H1 (cell line): ENCODE measurements around the gene SHISA9. TPM values are rescaled to one million over a fixed set of nuclear protein-coding genes. Genes with fewer than 3 reads are reported as not detected.

Experiments
- CTCF ChIA-PET: fragments of 300-600 bp; sonication (Branson Sonifier 250); formaldehyde crosslinking; loops from one replicate; lab custom pipeline; 2021; ENCODE audit not compliant: partially characterized antibody; lab: Charles Lee
- POLR2A ChIA-PET: fragments of 300-600 bp; sonication (Branson Sonifier 250); formaldehyde crosslinking; loops from one replicate; lab custom pipeline; 2021; ENCODE audit warnings: inconsistent platforms; ENCODE audit not compliant: partially characterized antibody; lab: Charles Lee
- DNase-seq, 2 experiments: peaks; one replicate each; pipeline versions ENCODE4 v3.0.0 to v3.0.0-alpha.2; 2010 to 2022; ENCODE audit warnings: low spot score in 2 of 2, low read depth in 1 of 2, mixed read lengths in 1 of 2
- FAIRE-seq: peaks from 2 replicates; lab custom pipeline; 2011; peaks lifted over from hg19 to GRCh38; lab: Jason Lieb, UNC
- H2AFZ ChIP-seq: 2 replicates; pipeline ENCODE4 v1.8.1; 2012; ENCODE audit warnings: low read length, inconsistent platforms
- H2AK5ac ChIP-seq: 2 replicates; pipeline ENCODE4 v1.6.1; 2013; ENCODE audit warnings: low read depth, low read length
- H2BK120ac ChIP-seq: replicated peaks from 2 replicates; pipeline ENCODE3; 2013; ENCODE audit warnings: low read depth, low read length, inconsistent platforms
- H2BK12ac ChIP-seq: 2 replicates; pipeline ENCODE4 v1.6.1; 2013; ENCODE audit warnings: low read depth, low read length
- H2BK15ac ChIP-seq: 2 replicates; pipeline ENCODE4 v1.6.1; 2013; ENCODE audit warnings: low read length
- H2BK20ac ChIP-seq: 2 replicates; pipeline ENCODE4 v1.6.1; 2013; ENCODE audit warnings: low read length
- H2BK5ac ChIP-seq: 2 replicates; pipeline ENCODE4 v1.6.1; 2013; ENCODE audit warnings: low read depth, low read length
- H3K14ac ChIP-seq: 2 replicates; pipeline ENCODE4 v1.6.1; 2013; ENCODE audit warnings: inconsistent platforms; ENCODE audit not compliant: insufficient read length
- H3K18ac ChIP-seq: 2 replicates; pipeline ENCODE4 v1.6.1; 2013; ENCODE audit warnings: low read length; ENCODE audit errors: extremely low read depth
- H3K23ac ChIP-seq: 2 replicates; pipeline ENCODE4 v1.6.1; 2013; ENCODE audit warnings: inconsistent platforms; ENCODE audit not compliant: insufficient read length
- H3K23me2 ChIP-seq: 2 replicates; pipeline ENCODE4 v1.6.1; 2013; ENCODE audit warnings: low read depth, low read length
- H3K27ac ChIP-seq: 2 replicates; pipeline ENCODE4 v1.6.1; 2011; ENCODE audit warnings: low read depth, low read length, inconsistent platforms
- H3K27me3 ChIP-seq, 4 experiments: replicated peaks in 1 of 4; 1 replicate in 1 of 4; 2 replicates in 3 of 4; pipeline versions ENCODE4 v1.6.1 to v1.8.1; 2011 to 2013; ENCODE audit warnings: low read length in 3 of 4, mild to moderate bottlenecking in 3 of 4, inconsistent platforms in 2 of 4, mixed read lengths in 2 of 4, moderate library complexity in 1 of 4; ENCODE audit not compliant: control insufficient read depth in 3 of 4, insufficient read depth in 3 of 4; ENCODE audit errors: extremely low read depth in 1 of 4
- H3K36me3 ChIP-seq, 4 experiments: 2 replicates each; pipeline versions ENCODE4 v1.6.1 to v1.8.1; 2011 to 2013; ENCODE audit warnings: mild to moderate bottlenecking in 4 of 4, low read length in 3 of 4, moderate library complexity in 2 of 4, control low read depth in 1 of 4, inconsistent platforms in 1 of 4; ENCODE audit not compliant: insufficient read depth in 4 of 4, control insufficient read depth in 2 of 4
- H3K4ac ChIP-seq: replicated peaks from 2 replicates; pipeline ENCODE3; 2013; ENCODE audit warnings: low read length, low read depth, mixed read lengths, inconsistent platforms; ENCODE audit not compliant: insufficient read length
- H3K4me1 ChIP-seq, 4 experiments: replicated peaks in 1 of 4; 1 replicate in 1 of 4; 2 replicates in 3 of 4; pipeline versions ENCODE4 v1.6.1 to v1.8.1; 2011 to 2013; ENCODE audit warnings: low read length in 3 of 4, inconsistent platforms in 2 of 4, mixed read lengths in 1 of 4; ENCODE audit not compliant: insufficient read depth in 4 of 4, control insufficient read depth in 3 of 4
- H3K4me2 ChIP-seq, 2 experiments: 2 replicates each; pipeline versions ENCODE4 v1.6.1 to v1.8.1; 2011 to 2013; ENCODE audit warnings: low read depth in 2 of 2, low read length in 2 of 2, control low read depth in 1 of 2, inconsistent platforms in 1 of 2, mild to moderate bottlenecking in 1 of 2; ENCODE audit not compliant: insufficient read depth in 1 of 2
- H3K4me3 ChIP-seq, 4 experiments: fragments of 200-600, 300-600 bp in 1 of 4; sonication (generic), shearing (Covaris generic), sonication (Bioruptor Twin) in 1 of 4; 2 replicates each; pipeline versions ENCODE4 v1.5.1 to v1.8.1; 2011 to 2016; ENCODE audit warnings: low read length in 4 of 4, low read depth in 3 of 4, control low read depth in 2 of 4, inconsistent platforms in 2 of 4, mild to moderate bottlenecking in 2 of 4, mixed read lengths in 1 of 4, moderate library complexity in 1 of 4; ENCODE audit not compliant: insufficient read depth in 2 of 4; ENCODE audit errors: extremely low read depth in 1 of 4
- H3K56ac ChIP-seq: replicated peaks from 2 replicates; pipeline ENCODE3; 2013; ENCODE audit warnings: low read depth, mild to moderate bottlenecking, mixed read lengths, low read length, inconsistent platforms; ENCODE audit not compliant: insufficient read length
- H3K79me1 ChIP-seq: 2 replicates; pipeline ENCODE4 v1.6.1; 2013; ENCODE audit warnings: low read depth, low read length, control low read depth
- H3K79me2 ChIP-seq, 2 experiments: 2 replicates each; pipeline versions ENCODE4 v1.6.1 to v1.8.1; 2012 to 2013; ENCODE audit warnings: low read length in 2 of 2, mild to moderate bottlenecking in 2 of 2, inconsistent platforms in 1 of 2; ENCODE audit not compliant: insufficient read depth in 2 of 2, control insufficient read depth in 1 of 2
- H3K9ac ChIP-seq, 4 experiments: replicated peaks in 1 of 4; 1 replicate in 1 of 4; 2 replicates in 3 of 4; pipeline versions ENCODE4 v1.6.1 to v1.8.1; 2011 to 2013; ENCODE audit warnings: low read depth in 3 of 4, low read length in 3 of 4, control low read depth in 2 of 4, mild to moderate bottlenecking in 2 of 4, moderate library complexity in 2 of 4, inconsistent platforms in 1 of 4; ENCODE audit errors: extremely low read depth in 1 of 4
- H3K9me3 ChIP-seq, 2 experiments: 2 replicates each; pipeline versions ENCODE4 v1.6.1 to v1.8.1; 2012 to 2013; ENCODE audit warnings: mild to moderate bottlenecking in 2 of 2, moderate library complexity in 2 of 2, control low read depth in 1 of 2, inconsistent platforms in 1 of 2, low read depth in 1 of 2, low read length in 1 of 2, mixed read lengths in 1 of 2; ENCODE audit not compliant: insufficient read depth in 2 of 2
- H4K20me1 ChIP-seq, 2 experiments: replicated peaks in 1 of 2; 2 replicates each; pipeline versions ENCODE3 to v1.8.1; 2011 to 2013; ENCODE audit warnings: inconsistent platforms in 2 of 2, low read length in 2 of 2, mild to moderate bottlenecking in 1 of 2; ENCODE audit not compliant: insufficient read depth in 2 of 2, control insufficient read depth in 1 of 2
- H4K5ac ChIP-seq: 2 replicates; pipeline ENCODE4 v1.6.1; 2013; ENCODE audit warnings: low read length, low read depth, mixed read lengths, inconsistent platforms; ENCODE audit not compliant: insufficient read length
- H4K8ac ChIP-seq: 2 replicates; pipeline ENCODE4 v1.8.0; 2013; ENCODE audit warnings: mild to moderate bottlenecking, moderate library complexity, low read length, inconsistent platforms; ENCODE audit not compliant: insufficient read depth; ENCODE audit errors: extremely low read depth
- H4K91ac ChIP-seq: replicated peaks from 2 replicates; pipeline ENCODE3; 2013; ENCODE audit warnings: low read length, mixed read lengths, inconsistent platforms; ENCODE audit not compliant: insufficient read length
- ATF2 ChIP-seq: IDR thresholded peaks from 2 replicates; pipeline ENCODE4 v1.6.1; 2012; ENCODE audit warnings: low read length, inconsistent platforms
- ATF3 ChIP-seq: IDR thresholded peaks from 2 replicates; pipeline ENCODE4 v1.6.1; 2011; ENCODE audit warnings: low read depth, mild to moderate bottlenecking, low read length; ENCODE audit not compliant: insufficient read depth
- BRCA1 ChIP-seq: IDR thresholded peaks from 2 replicates; pipeline ENCODE4 v1.6.1; 2012; ENCODE audit warnings: low read depth, low read length, improper control_type of control experiment
- CBX8 ChIP-seq: fragments of 300-800, 300-1000 bp; sonication (generic); IDR thresholded peaks from 2 replicates; pipeline ENCODE4 v1.7.1; 2016; ENCODE audit warnings: low read depth, low read length, borderline replicate concordance
- CEBPB ChIP-seq: IDR thresholded peaks from 2 replicates; pipeline ENCODE4 v1.6.1; 2012; ENCODE audit warnings: low read depth, low read length
- EGR1 ChIP-seq: IDR thresholded peaks from 2 replicates; pipeline ENCODE4 v1.6.1; 2011; ENCODE audit warnings: low read depth, low read length, borderline replicate concordance
- HDAC6 ChIP-seq: IDR thresholded peaks from one replicate; pipeline ENCODE4 v1.7.1; 2012; ENCODE audit warnings: low read depth, mild to moderate bottlenecking, inconsistent platforms, low read length, moderate library complexity
- KDM5A ChIP-seq: fragments of 200-600 bp; IDR thresholded peaks from 2 replicates; pipeline ENCODE4 v1.7.1; 2012; ENCODE audit warnings: mild to moderate bottlenecking, low read length, inconsistent platforms, mixed read lengths
- RXRA ChIP-seq: IDR thresholded peaks from 2 replicates; pipeline ENCODE4 v1.6.1; 2011; ENCODE audit warnings: low read depth, mild to moderate bottlenecking, low read length, moderate library complexity; ENCODE audit not compliant: insufficient read depth
- SUZ12 ChIP-seq: fragments of 200-600 bp; sonication (generic); IDR thresholded peaks from 2 replicates; pipeline ENCODE4 v1.6.1; 2012; ENCODE audit warnings: mild to moderate bottlenecking, inconsistent platforms, low read length, moderate library complexity, mixed read lengths
- TCF12 ChIP-seq: IDR thresholded peaks from 2 replicates; pipeline ENCODE4 v1.6.1; 2011; ENCODE audit warnings: low read depth, mild to moderate bottlenecking, low read length
- TEAD4 ChIP-seq: IDR thresholded peaks from 2 replicates; pipeline ENCODE4 v1.6.1; 2012; ENCODE audit warnings: low read depth, low read length, inconsistent platforms, mixed read lengths
- WGBS, 2 experiments: shearing (Covaris generic) in 1 of 2; methylation state at CpG; one replicate each; pipeline versions ENCODE4 v1.1.6 to v1.1.7; 2013 to 2015; ENCODE audit warnings: low lambda C conversion rate in 2 of 2, mixed read lengths in 2 of 2, inconsistent platforms in 1 of 2, low coverage in 1 of 2, missing lambda C conversion rate in 1 of 2; ENCODE audit not compliant: insufficient replicate concordance in 2 of 2, insufficient coverage in 1 of 2, insufficient read length in 1 of 2; ENCODE audit errors: extremely low coverage in 1 of 2, missing lambda C conversion rate in 1 of 2; 5-methylcytosine and 5-hydroxymethylcytosine counted together
- polyA plus RNA-seq, 7 experiments: library from polyadenylated mRNA; depleted of rRNA in 3 of 7; stranded (reverse) in 5 of 7; unstranded in 2 of 7; fragments of >200 nt in 5 of 7; fragments of 200-250 nt in 2 of 7; gene quantifications; 1 replicate in 5 of 7; 2 replicates in 1 of 7; 4 replicates in 1 of 7; pipeline versions ENCODE4 v1.2.1 to v1.2.3, GENCODE V29; 2011 to 2013; ENCODE audit warnings: missing spikeins in 2 of 7, mixed read lengths in 2 of 7
- total RNA-seq: library from RNA; stranded (reverse); fragmentation: NEBNext Ultra II Directional; extraction: Animal tissue kit (Norgen Biotek cat#: 25700); gene quantifications from 2 replicates; pipeline ENCODE4 v1.2.1, GENCODE V29; 2021

Gene SHISA9
- total and polyA plus RNA-seq, 2 of the 8 experiments (the other 6 are each of a cell fraction or from before 2014, with no cell fraction given): 25.6 to 39.8 TPM

- no peak overlapping the region for H3K9ac ChIP-seq
- H3K56ac ChIP-seq: no peak overlapping the region
- peaks cover 0 to 2% of the 10 kb centered on the region in 2 experiments; a peak in 2 of 4 replicates for H3K9me3 ChIP-seq
- no peak overlapping the region for H4K8ac ChIP-seq
- H4K5ac ChIP-seq: no peak overlapping the region
- H3K79me1 ChIP-seq: peaks cover 8% of the 10 kb centered on the region; the same call in 1 of the 2 replicates
- no peak overlapping the region for H2BK15ac ChIP-seq
- H3K18ac ChIP-seq: no peak overlapping the region
- H2BK12ac ChIP-seq: no peak overlapping the region
- peaks cover 0 to 1% of the 10 kb centered on the region in 2 experiments for H4K20me1 ChIP-seq
- no peak overlapping the region for H3K4me3 ChIP-seq
- ChIA-PET POLR2A (interaction anchor here (0.6 to 1.0 kb wide), 4 partner anchors 9 to 199 kb away, joined by 3 to 8 read pairs (median 3); no protein-coding TSS in a partner anchor), CTCF (interaction anchor here (0.7 to 1.0 kb wide), 3 partner anchors 27 to 290 kb away, joined by 3 to 4 read pairs (median 3); no protein-coding TSS in a partner anchor)
- H3K4ac ChIP-seq: no peak overlapping the region
- H3K27me3 ChIP-seq: no peaks in the 10 kb centered on the region
- no peak overlapping the region for H2BK5ac ChIP-seq
- H4K91ac ChIP-seq: no peak overlapping the region
- FAIRE-seq (peak; percentile 55), DNase-seq (no peak)
- WGBS, 2 experiments: 81% methylated on average over 3 of the region's 3 CpGs; no CpG with 5 or more reads in 1 of the 2 experiments
- no peak overlapping the region for H3K27ac ChIP-seq
- no peaks in the 10 kb centered on the region for H3K23me2 ChIP-seq
- H2AFZ ChIP-seq: no peak overlapping the region
- no peak overlapping the region for H3K14ac ChIP-seq
- no peak overlapping the region for H2AK5ac ChIP-seq
- H3K79me2 ChIP-seq: peaks cover 0 to 42% of the 10 kb centered on the region in 2 experiments; a peak in 2 of 4 replicates
- H3K23ac ChIP-seq: no peak overlapping the region
- H3K4me1 ChIP-seq: peaks cover 3 to 12% (median 7%) of the 10 kb centered on the region in 4 experiments; a peak in 5 of 7 replicates
- no peak overlapping the region for H2BK20ac ChIP-seq
- H3K36me3 ChIP-seq: no peaks in the 10 kb centered on the region
- H2BK120ac ChIP-seq: no peak overlapping the region
- no peak overlapping the region for H3K4me2 ChIP-seq
- no peak for TF ChIP-seq SUZ12
- no peak for TF ChIP-seq RXRA
- TF ChIP-seq ATF2: no peak
- TF ChIP-seq KDM5A: no peak
- no peak for TF ChIP-seq HDAC6
- 0 out of 2 replicates have a peak, but pooled peaks have one; percentile 30 for TF ChIP-seq TEAD4
- TF ChIP-seq CBX8: no peak
- TF ChIP-seq CEBPB: peak; percentile 83
- TF ChIP-seq BRCA1: no peak
- peak; percentile 82; the same call in 1 of the 2 replicates for TF ChIP-seq TCF12
- no peak for TF ChIP-seq EGR1
- TF ChIP-seq ATF3: no peak
Observed at GRCh38 chr16:13101828-13102227, 200.4 kb downstream of the SHISA9 start.
